Uterus (tissue), 4 donors: ENCODE data around the gene S1PR1. TPM values are rescaled to one million over a fixed set of nuclear protein-coding genes. Genes with fewer than 3 reads are reported as not detected.
"Not testable (repeated sequence)": the region's sequence is repeated elsewhere in the genome, so short reads cannot be mapped to it uniquely, and the experiment has no call there.

Experiments used
- DNase-seq, 2 donors: peaks; one replicate each; pipeline ENCODE4 v3.0.0-alpha.2; 2019 to 2020
- H3K27ac ChIP-seq, 2 donors: fragments of 200-600 bp; sonication (generic); 1 replicate in 1 of 2; 2 replicates in 1 of 2; pipeline ENCODE4 v1.5.1; 2016 to 2018
- H3K27me3 ChIP-seq, 2 donors: fragments of 200-600 bp; sonication (generic); one replicate each; pipeline ENCODE4 v1.5.1; 2018 to 2019; ENCODE audit warnings: control low read depth in 1 of 2
- H3K36me3 ChIP-seq, 2 donors: fragments of 200-600 bp; sonication (generic); one replicate each; pipeline ENCODE4 v1.5.1; 2019; ENCODE audit warnings: control low read depth in 1 of 2
- H3K4me1 ChIP-seq, 2 donors: fragments of 200-600 bp; sonication (generic); one replicate each; pipeline ENCODE4 v1.5.1; 2018 to 2019; ENCODE audit warnings: control low read depth in 1 of 2
- H3K4me3 ChIP-seq, 2 donors: fragments of 200-600 bp; sonication (generic); 1 replicate in 1 of 2; 2 replicates in 1 of 2; pipeline ENCODE4 v1.5.1; 2018 to 2019; ENCODE audit warnings: mild to moderate bottlenecking in 1 of 2
- H3K9me3 ChIP-seq, 2 donors: fragments of 200-600 bp; sonication (generic); one replicate each; pipeline ENCODE4 v1.5.1; 2019; ENCODE audit warnings: control low read depth in 1 of 2
- CTCF ChIP-seq, 4 experiments: fragments of 200-600 bp in 2 of 4; fragments of 450-650 bp in 2 of 4; sonication (generic) in 2 of 4; IDR thresholded peaks; one replicate each; pipeline ENCODE4 v1.5.1; 2016 to 2019; ENCODE audit warnings: antibody characterized with exemption in 4 of 4, mild to moderate bottlenecking in 2 of 4, moderate library complexity in 1 of 4
- POLR2A ChIP-seq, 2 donors: fragments of 450-650 bp; IDR thresholded peaks; one replicate each; pipeline ENCODE4 v1.6.1; 2016; ENCODE audit warnings: antibody characterized with exemption in 2 of 2, mild to moderate bottlenecking in 1 of 2, moderate library complexity in 1 of 2
- intact Hi-C: fragments of 100-400 bp; cut with DNase I; formaldehyde crosslinking; loops from one replicate; pipeline ENCODE4 v1.15.1; 2023; ENCODE audit warnings: low total_unique reads
- total RNA-seq, 4 donors: library from RNA; depleted of rRNA in 3 of 4; stranded (reverse); fragments of >200 nt in 3 of 4; gene quantifications; one replicate each; pipeline versions ENCODE4 v1.1.0 to v1.2.4, GENCODE V29; 2014 to 2023
- donor health status: DM: yes; HTN: yes; CAD: no.

The S1PR1 gene
- total RNA-seq, 4 donors from 2014 or later = 25.6 to 97.9 (median 64.2) TPM

- no peaks in the 10 kb centered on the region for H3K9me3 ChIP-seq
- no peaks in the 10 kb centered on the region for H3K4me1 ChIP-seq
- intact Hi-C loops = no loop called here
- no peaks in the 10 kb centered on the region for H3K36me3 ChIP-seq
- TF ChIP-seq POLR2A (IDR thresholded peaks at IDR 0.05) (no peak), CTCF (IDR thresholded peaks at IDR 0.05) (no peak)
- no peak overlapping the region for H3K4me3 ChIP-seq
- H3K27me3 ChIP-seq = no peaks in the 10 kb centered on the region
- DNase-seq = no peak
- no peak overlapping the region for H3K27ac ChIP-seq
These were observed 16.6 kb upstream of the S1PR1 start for GRCh38 chr1:101219924-101220870.

- H3K27ac ChIP-seq = no peak overlapping the region
- intact Hi-C loops = no loop called here
These were observed 15.9 kb upstream of the S1PR1 start for GRCh38 chr1:101220906-101221305.

GRCh38 chr1:101221945-101222429 is 14.8 kb upstream of the S1PR1 start:
- Histone ChIP-seq H3K4me1 (no peaks in the 10 kb centered on the region), H3K27ac (no peak overlapping the region), H3K36me3 (no peaks in the 10 kb centered on the region), H3K27me3 (no peaks in the 10 kb centered on the region), H3K9me3 (no peaks in the 10 kb centered on the region), H3K4me3 (no peak overlapping the region)
- TF ChIP-seq CTCF (IDR thresholded peaks at IDR 0.05) = no peak
- no peak for TF ChIP-seq POLR2A (IDR thresholded peaks at IDR 0.05)
- intact Hi-C loops = no loop called here
- DNase-seq = no peak

More at GRCh38 chr1:101220906-101221305, 15.9 kb upstream of the S1PR1 start:
- H3K4me1 ChIP-seq = no peaks in the 10 kb centered on the region
- H3K4me3 ChIP-seq = no peak overlapping the region
- no peaks in the 10 kb centered on the region for H3K9me3 ChIP-seq
- TF ChIP-seq POLR2A (IDR thresholded peaks at IDR 0.05) (no peak), CTCF (IDR thresholded peaks at IDR 0.05) (no peak)
- no peaks in the 10 kb centered on the region for H3K27me3 ChIP-seq
- H3K36me3 ChIP-seq = no peaks in the 10 kb centered on the region
- no peak for DNase-seq

- Histone ChIP-seq H3K4me3 (no peak overlapping the region), H3K27me3 (no peaks in the 10 kb centered on the region), H3K36me3 (no peaks in the 10 kb centered on the region), H3K4me1 (no peaks in the 10 kb centered on the region), H3K9me3 (no peaks in the 10 kb centered on the region), H3K27ac (no peak overlapping the region)
- intact Hi-C loops = no loop called here
- DNase-seq = no peak
- TF ChIP-seq POLR2A (IDR thresholded peaks at IDR 0.05) (no peak), CTCF (IDR thresholded peaks at IDR 0.05) (no peak)
These were observed 9.0 kb upstream of the S1PR1 start for GRCh38 chr1:101227837-101228236.

GRCh38 chr1:101228424-101229134 is 8.2 kb upstream of the S1PR1 start:
- Histone ChIP-seq H3K36me3 (no peaks in the 10 kb centered on the region), H3K4me3 (no peak overlapping the region), H3K4me1 (no peaks in the 10 kb centered on the region), H3K27ac (no peak overlapping the region), H3K27me3 (no peaks in the 10 kb centered on the region), H3K9me3 (no peaks in the 10 kb centered on the region)
- intact Hi-C loops = no loop called here
- TF ChIP-seq POLR2A (IDR thresholded peaks at IDR 0.05) (no peak), CTCF (IDR thresholded peaks at IDR 0.05) (no peak)
- no peak for DNase-seq

GRCh38 chr1:101232182-101232581 is 4.6 kb upstream of the S1PR1 start:
- H3K27ac ChIP-seq, H3K9me3 ChIP-seq, DNase-seq, H3K4me1 ChIP-seq, H3K4me3 ChIP-seq, H3K36me3 ChIP-seq, H3K27me3 ChIP-seq, intact Hi-C loops: not testable (repeated sequence)
